Fibroblast of mammary gland (primary cell): Measurements from ENCODE around the gene PDE9A.

Experiments used
- DNase-seq: peaks from one replicate; pipeline ENCODE4 v3.0.0-alpha.2; 2010; ENCODE audit warnings: low read depth
- H3K4me3 ChIP-seq: 2 replicates; pipeline ENCODE4 v1.5.1; 2011; ENCODE audit warnings: low read depth, mild to moderate bottlenecking, low read length, moderate library complexity; ENCODE audit not compliant: control insufficient read depth
- CTCF ChIP-seq: conservative IDR thresholded peaks from 2 replicates; pipeline ENCODE4 v1.5.1; 2011; ENCODE audit warnings: low read depth, low read length, inconsistent platforms; ENCODE audit not compliant: control insufficient read depth, insufficient read depth

PDE9A gene

GRCh38 chr21:42696501-42697040 is 43.1 kb downstream of the PDE9A start:
- no peak for DNase-seq
- H3K4me3 ChIP-seq, result no peak overlapping the region
- no peak for TF ChIP-seq CTCF

- no peak overlapping the region for H3K4me3 ChIP-seq
- no peak for TF ChIP-seq CTCF
- no peak for DNase-seq
These were observed 45.3 kb downstream of the PDE9A start for GRCh38 chr21:42698733-42699132.

GRCh38 chr21:42699196-42699595 is 45.8 kb downstream of the PDE9A start:
- H3K4me3 ChIP-seq, result no peak overlapping the region
- no peak for TF ChIP-seq CTCF
- DNase-seq, result no peak

GRCh38 chr21:42701706-42702456 is 48.5 kb downstream of the PDE9A start:
- no peak overlapping the region for H3K4me3 ChIP-seq
- TF ChIP-seq CTCF, result no peak
- DNase-seq, result no peak

GRCh38 chr21:42702720-42703119 is 49.3 kb downstream of the PDE9A start:
- no peak for DNase-seq
- no peak for TF ChIP-seq CTCF
- H3K4me3 ChIP-seq, result no peak overlapping the region

- H3K4me3 ChIP-seq, result no peak overlapping the region
- TF ChIP-seq CTCF, result no peak
- DNase-seq, result no peak
These were observed 49.9 kb downstream of the PDE9A start for GRCh38 chr21:42703136-42703908.
